Mucosa of descending colon (tissue), 3 donors: ENCODE measurements around the gene ANO10. TPM values are rescaled to one million over a fixed set of nuclear protein-coding genes. Genes with fewer than 3 reads are reported as not detected.

Experiments
- ATAC-seq: fragments of 200-7000 bp; cut with Tn5 transposase; one replicate; pipeline ENCODE4 v1.9.1; 2020; ENCODE audit warnings: mild to moderate bottlenecking, moderate library complexity
- DNase-seq, 3 donors: peaks; one replicate each; pipeline ENCODE4 v3.0.0-alpha.2; 2020
- H3K36me3 ChIP-seq: fragments of 200-600 bp; one replicate; pipeline ENCODE4 v1.8.0; 2021; ENCODE audit warnings: low read depth, mild to moderate bottlenecking
- H3K4me1 ChIP-seq: fragments of 200-600 bp; one replicate; pipeline ENCODE4 v1.8.0; 2021; ENCODE audit warnings: low read depth, mild to moderate bottlenecking
- H3K4me3 ChIP-seq: fragments of 200-600 bp; one replicate; pipeline ENCODE4 v1.8.0; 2021; ENCODE audit warnings: mild to moderate bottlenecking
- H3K9me3 ChIP-seq: fragments of 200-600 bp; one replicate; pipeline ENCODE4 v1.8.0; 2021; ENCODE audit warnings: mild to moderate bottlenecking
- CTCF ChIP-seq: fragments of 200-600 bp; IDR thresholded peaks from one replicate; pipeline ENCODE4 v1.8.0; 2022; ENCODE audit warnings: antibody characterized with exemption, mild to moderate bottlenecking
- intact Hi-C, 2 donors: fragments of 100-400 bp; cut with DNase I in 1 of 2; cut with micrococcal nuclease in 1 of 2; formaldehyde crosslinking; loops; one replicate each; pipeline versions ENCODE4 v1.11.0 to v1.11.1; 2022; cut with DNase I, micrococcal nuclease
- total RNA-seq, 3 donors: library from RNA; stranded (reverse); fragmentation: NEBNext Ultra II Directional in 2 of 3; extraction: Animal tissue kit (Norgen Biotek cat#: 25700) in 2 of 3; gene quantifications; one replicate each; pipeline versions ENCODE4 v1.2.1 to v1.2.4, GENCODE V29; 2021 to 2023
- donor health status: DM: no; HTN: no; CAD: no; lungs with moderate emphysema.
- donor health status: DM: no; HTN: no; CAD: no.
- donor health status: DM: no; HTN: yes; CAD: no.

Gene ANO10
- total RNA-seq, 3 donors from 2014 or later: 46.6 to 100.0 (median 64.1) TPM

- intact Hi-C loops: loop anchor here in 1 of 2 donors (10.0 kb wide), 1 partner anchor 658 kb away; no protein-coding TSS in a partner anchor
- H3K9me3 ChIP-seq: no peaks in the 10 kb centered on the region
- H3K4me3 ChIP-seq: no peak overlapping the region
- DNase-seq: no peak
- no peak for TF ChIP-seq CTCF
- H3K4me1 ChIP-seq: no peaks in the 10 kb centered on the region
- H3K36me3 ChIP-seq: no peaks in the 10 kb centered on the region
- no peak for ATAC-seq
These were observed 84.6 kb downstream of the ANO10 start for GRCh38 chr3:43537225-43537624.

- Histone ChIP-seq H3K9me3 (no peaks in the 10 kb centered on the region), H3K36me3 (no peaks in the 10 kb centered on the region), H3K4me3 (no peak overlapping the region), H3K4me1 (no peaks in the 10 kb centered on the region)
- DNase-seq (no peak), ATAC-seq (no peak)
- intact Hi-C loops: loop anchor here in 1 of 2 donors (10.0 kb wide), 1 partner anchor 660 kb away; no protein-coding TSS in a partner anchor
- TF ChIP-seq CTCF: no peak
These were observed 87.1 kb downstream of the ANO10 start for GRCh38 chr3:43534675-43535074.

GRCh38 chr3:43533009-43533408 is 88.8 kb downstream of the ANO10 start:
- intact Hi-C loops: loop anchor here in 1 of 2 donors (10.0 kb wide), 1 partner anchor 662 kb away; no protein-coding TSS in a partner anchor
- H3K36me3 ChIP-seq: no peaks in the 10 kb centered on the region
- ATAC-seq: no peak
- H3K4me3 ChIP-seq: no peak overlapping the region
- no peaks in the 10 kb centered on the region for H3K4me1 ChIP-seq
- no peak for TF ChIP-seq CTCF
- H3K9me3 ChIP-seq: peaks cover 5% of the 10 kb centered on the region
- DNase-seq: no peak

- DNase-seq (no peak), ATAC-seq (no peak)
- intact Hi-C loops: loop anchor here in 1 of 2 donors (10.0 kb wide), 1 partner anchor 663 kb away; no protein-coding TSS in a partner anchor
- H3K36me3 ChIP-seq: no peaks in the 10 kb centered on the region
- peaks cover 5% of the 10 kb centered on the region for H3K9me3 ChIP-seq
- no peaks in the 10 kb centered on the region for H3K4me1 ChIP-seq
- H3K4me3 ChIP-seq: no peak overlapping the region
- TF ChIP-seq CTCF: no peak
These were observed 90.0 kb downstream of the ANO10 start for GRCh38 chr3:43531835-43532234.

GRCh38 chr3:43528498-43529099 is 93.2 kb downstream of the ANO10 start:
- no peak for DNase-seq
- no peak for TF ChIP-seq CTCF
- Histone ChIP-seq H3K9me3 (peaks cover 5% of the 10 kb centered on the region), H3K4me3 (no peak overlapping the region), H3K36me3 (no peaks in the 10 kb centered on the region), H3K4me1 (no peaks in the 10 kb centered on the region)
- ATAC-seq: no peak
- intact Hi-C loops: no loop called here
